CD14-positive monocyte (primary cell): ENCODE measurements around the gene AMDHD2. TPM values are rescaled to one million over a fixed set of nuclear protein-coding genes. Genes with fewer than 3 reads are reported as not detected.

ENCODE experiments used
- DNase-seq, 3 donors: peaks; one replicate each; pipeline ENCODE4 v3.0.0-alpha.2; 2011 to 2022
- H2AFZ ChIP-seq: 2 replicates; pipeline ENCODE4 v1.6.0; 2012; ENCODE audit warnings: mild to moderate bottlenecking, low read depth, low read length, inconsistent platforms; ENCODE audit not compliant: insufficient read depth, poor library complexity, severe bottlenecking
- H3K27ac ChIP-seq, 2 donors: 1 replicate in 1 of 2; 2 replicates in 1 of 2; pipeline ENCODE4 v1.5.1; 2012 to 2013; ENCODE audit warnings: low read length in 2 of 2, control low read depth in 1 of 2, inconsistent platforms in 1 of 2, low read depth in 1 of 2, mild to moderate bottlenecking in 1 of 2
- H3K27me3 ChIP-seq, 2 donors: one replicate each; pipeline versions ENCODE4 v1.6.0 to v1.6.1; 2011 to 2013; ENCODE audit warnings: low read length in 2 of 2; ENCODE audit not compliant: control insufficient read depth in 2 of 2, insufficient read depth in 2 of 2
- H3K36me3 ChIP-seq, 2 donors: replicated peaks in 1 of 2; 1 replicate in 1 of 2; 2 replicates in 1 of 2; pipeline versions ENCODE4 v1.5.1 to v1.6.1; 2012 to 2013; ENCODE audit warnings: low read length in 2 of 2, control low read depth in 1 of 2, inconsistent platforms in 1 of 2, mild to moderate bottlenecking in 1 of 2; ENCODE audit not compliant: insufficient read depth in 2 of 2, control insufficient read depth in 1 of 2
- H3K4me1 ChIP-seq, 2 donors: 1 replicate in 1 of 2; 2 replicates in 1 of 2; pipeline versions ENCODE4 v1.5.1 to v1.6.1; 2012 to 2013; ENCODE audit warnings: low read length in 2 of 2, control low read depth in 1 of 2, inconsistent platforms in 1 of 2, mild to moderate bottlenecking in 1 of 2, moderate library complexity in 1 of 2; ENCODE audit not compliant: insufficient read depth in 2 of 2, control insufficient read depth in 1 of 2
- H3K4me2 ChIP-seq: replicated peaks from 2 replicates; pipeline ENCODE3; 2012; ENCODE audit warnings: low read length, moderate library complexity, mild to moderate bottlenecking; ENCODE audit not compliant: poor library complexity, severe bottlenecking; ENCODE audit errors: extremely low read depth
- H3K4me3 ChIP-seq, 3 experiments: fragments of 200-600 bp in 1 of 3; sonication (generic) in 1 of 3; replicated peaks in 1 of 3; 1 replicate in 2 of 3; 2 replicates in 1 of 3; pipeline ENCODE4 v1.5.1; 2011 to 2013; ENCODE audit warnings: low read length in 3 of 3, mild to moderate bottlenecking in 3 of 3, control low read depth in 2 of 3, low read depth in 2 of 3, inconsistent platforms in 1 of 3, moderate library complexity in 1 of 3
- H3K79me2 ChIP-seq: 2 replicates; pipeline ENCODE4 v1.6.0; 2012; ENCODE audit warnings: mild to moderate bottlenecking, control low read depth, inconsistent platforms, low read length, moderate library complexity; ENCODE audit not compliant: insufficient read depth
- H3K9ac ChIP-seq: 2 replicates; pipeline ENCODE4 v1.6.0; 2017; ENCODE audit warnings: low read length, mild to moderate bottlenecking; ENCODE audit not compliant: insufficient read depth, poor library complexity, severe bottlenecking
- H3K9me3 ChIP-seq, 2 donors: replicated peaks in 1 of 2; 1 replicate in 1 of 2; 2 replicates in 1 of 2; pipeline versions ENCODE4 v1.5.1 to v1.6.1; 2012 to 2013; ENCODE audit warnings: low read length in 2 of 2, control low read depth in 1 of 2; ENCODE audit not compliant: control insufficient read depth in 1 of 2, insufficient read depth in 1 of 2
- H4K20me1 ChIP-seq: 2 replicates; pipeline ENCODE4 v1.6.0; 2012; ENCODE audit warnings: mild to moderate bottlenecking, low read length, control low read depth, moderate library complexity; ENCODE audit not compliant: insufficient read depth
- H3K27ac Mint-ChIP-seq, 7 donors: one replicate each; pipeline ENCODE4 v1.8.0; 2020; ENCODE audit warnings: mild to moderate bottlenecking in 7 of 7, mixed read lengths in 7 of 7, moderate library complexity in 6 of 7, inconsistent platforms in 2 of 7
- H3K27me3 Mint-ChIP-seq, 3 donors: one replicate each; pipeline ENCODE4 v1.8.0; 2021 to 2022; ENCODE audit warnings: low read depth in 3 of 3, mild to moderate bottlenecking in 3 of 3, mixed read lengths in 3 of 3, moderate library complexity in 3 of 3, inconsistent platforms in 1 of 3
- H3K36me3 Mint-ChIP-seq, 2 donors: one replicate each; pipeline ENCODE4 v1.8.0; 2020; ENCODE audit warnings: mixed read lengths in 2 of 2, inconsistent platforms in 1 of 2, mild to moderate bottlenecking in 1 of 2
- H3K4me1 Mint-ChIP-seq: one replicate; pipeline ENCODE4 v1.8.0; 2020; ENCODE audit warnings: mild to moderate bottlenecking, mixed read lengths
- H3K4me3 Mint-ChIP-seq, 2 donors: one replicate each; pipeline ENCODE4 v1.8.0; 2020; ENCODE audit warnings: mild to moderate bottlenecking in 2 of 2, mixed read lengths in 2 of 2, moderate library complexity in 1 of 2
- H3K9me3 Mint-ChIP-seq, 7 donors: one replicate each; pipeline ENCODE4 v1.8.0; 2020 to 2022; ENCODE audit warnings: mixed read lengths in 7 of 7, mild to moderate bottlenecking in 6 of 7, moderate library complexity in 6 of 7, inconsistent platforms in 2 of 7
- CTCF ChIP-seq: fragments of 200-600 bp; IDR thresholded peaks from one replicate; pipeline ENCODE4 v1.8.0; 2022; ENCODE audit warnings: antibody characterized with exemption, mild to moderate bottlenecking
- WGBS: methylation state at CpG from one replicate; pipeline ENCODE4 v1.1.5; 2013; ENCODE audit warnings: missing lambda C conversion rate; ENCODE audit not compliant: insufficient coverage; 5-methylcytosine and 5-hydroxymethylcytosine counted together
- intact Hi-C, 2 donors: fragments of 100-400 bp; cut with micrococcal nuclease; formaldehyde crosslinking; loops; one replicate each; pipeline versions ENCODE4 v1.15.0 to v1.15.1; 2023
- polyA plus RNA-seq, 3 donors: library from polyadenylated mRNA; depleted of rRNA in 1 of 3; unstranded in 2 of 3; stranded (reverse) in 1 of 3; fragments of 300-500 nt in 2 of 3; fragments of >200 nt in 1 of 3; fragmentation: Illumina TruSeq in 2 of 3; gene quantifications; 1 replicate in 2 of 3; 2 replicates in 1 of 3; pipeline ENCODE4 v1.2.3, GENCODE V29; 2012 to 2021

AMDHD2 gene
- polyA plus RNA-seq, 3 donors: 6.9 to 57.8 (median 8.4) TPM

- Mint-ChIP-seq H3K4me1 (peaks cover 21% of the 10 kb centered on the region), H3K9me3 (peaks cover 0 to 5% (median 2%) of the 10 kb centered on the region in 7 donors), H3K4me3 (no peak overlapping the region), H3K27ac (no peak overlapping the region), H3K27me3 (no peaks in the 10 kb centered on the region), H3K36me3 (peaks cover 23 to 40% of the 10 kb centered on the region in 2 donors)
- intact Hi-C loops: no loop called here
- Histone ChIP-seq H2AFZ (no peak overlapping the region), H3K27me3 (no peaks in the 10 kb centered on the region), H3K79me2 (peaks cover 10% of the 10 kb centered on the region), H4K20me1 (peaks cover 5% of the 10 kb centered on the region), H3K9ac (no peak overlapping the region), H3K4me2 (no peak overlapping the region), H3K4me3 (no peak overlapping the region), H3K27ac (no peak overlapping the region), H3K9me3 (no peaks in the 10 kb centered on the region), H3K36me3 (peaks cover 23 to 34% of the 10 kb centered on the region in 2 donors), H3K4me1 (peaks cover 32 to 35% of the 10 kb centered on the region in 2 donors)
- DNase-seq: no peak
- no peak for TF ChIP-seq CTCF
- WGBS: 93% methylated on average over 15 of the region's 15 CpGs
Observed at GRCh38 chr16:2498531-2499253, 21.5 kb upstream of the AMDHD2 start.

GRCh38 chr16:2499454-2499853 lies 20.7 kb upstream of the AMDHD2 start:
- Histone ChIP-seq H2AFZ (no peak overlapping the region), H4K20me1 (peaks cover 5% of the 10 kb centered on the region), H3K4me3 (no peak overlapping the region), H3K4me2 (no peak overlapping the region), H3K9me3 (no peaks in the 10 kb centered on the region), H3K79me2 (peaks cover 10% of the 10 kb centered on the region), H3K36me3 (peaks cover 23 to 34% of the 10 kb centered on the region in 2 donors), H3K27ac (no peak overlapping the region), H3K27me3 (no peaks in the 10 kb centered on the region), H3K9ac (no peak overlapping the region), H3K4me1 (peaks cover 29 to 32% of the 10 kb centered on the region in 2 donors)
- DNase-seq: no peak
- intact Hi-C loops: no loop called here
- WGBS: no CpG with 5 or more reads among the region's 6 CpGs
- Mint-ChIP-seq H3K4me3 (no peak overlapping the region), H3K4me1 (peaks cover 18% of the 10 kb centered on the region), H3K27me3 (no peaks in the 10 kb centered on the region), H3K9me3 (no peaks in the 10 kb centered on the region), H3K36me3 (peaks cover 23 to 40% of the 10 kb centered on the region in 2 donors), H3K27ac (no peak overlapping the region)
- TF ChIP-seq CTCF: no peak
